ENCODE measurements around the gene ODC1. TPM values are rescaled to one million over a fixed set of nuclear protein-coding genes. Genes with fewer than 3 reads are reported as not detected.

The ODC1 gene
- total and polyA plus RNA-seq, 2 of the 4 experiments (the other 2 are of a cell fraction), result 117 to 204 TPM

GRCh38 chr2:10448576-10449485, 704 bp upstream of the ODC1 start:
- Histone ChIP-seq H3K4ac (ENCODE audit: low read depth, low read length) (peak overlapping the region; percentile 81), H4K20me1 (ENCODE audit: insufficient read depth, low read length) (peaks cover 19% of the 10 kb centered on the region), H3K4me1 (ENCODE audit: control insufficient read depth, insufficient read depth, low read length) (peaks cover 10% of the 10 kb centered on the region), H2AK9ac (replicated peaks; ENCODE audit: low read depth, low read length, poor library complexity) (peak overlapping the region; percentile 96), H3K9me3 (ENCODE audit: control insufficient read depth, insufficient read depth, low read length) (no peaks in the 10 kb centered on the region), H3K23ac (ENCODE audit: low read depth, low read length) (peak overlapping the region; percentile 93), H3K27ac (ENCODE audit: insufficient read depth, low read length) (peak overlapping the region; percentile 88), H2AK5ac (ENCODE audit: low read depth, low read length) (peak overlapping the region; percentile 79), H3K14ac (replicated peaks; ENCODE audit: low read depth, low read length) (peak overlapping the region; percentile 81), H3K36me3 (ENCODE audit: control insufficient read depth, insufficient read depth, low read length) (peaks cover 8% of the 10 kb centered on the region), H4K91ac (ENCODE audit: insufficient read depth, low read depth, low read length) (peak overlapping the region; percentile 90), H4K8ac (ENCODE audit: low read depth in 2 of 2, low read length in 2 of 2) (peak overlapping the region; percentile 95 to 97), H3K18ac (ENCODE audit: low read depth, low read length) (peak overlapping the region; percentile 70; the same call in 1 of the 2 replicates), H3K27me3 (ENCODE audit: control insufficient read depth, insufficient read depth, low read length) (no peaks in the 10 kb centered on the region), H3K4me3 (ENCODE audit: insufficient read depth, low read depth, low read length) (peak overlapping the region; percentile 92), H2BK15ac (ENCODE audit: low read depth, low read length) (peak overlapping the region; percentile 51; the same call in 1 of the 3 replicates), H3K4me2 (ENCODE audit: low read depth, low read length) (peak overlapping the region; percentile 95), H2AFZ (replicated peaks; ENCODE audit: low read length, poor library complexity) (peak overlapping the region; percentile 98), H2BK20ac (ENCODE audit: low read depth, low read length) (no peak overlapping the region), H3K56ac (ENCODE audit: extremely low read depth, insufficient read depth, low read length) (peak overlapping the region; percentile 83), H3K9me1 (ENCODE audit: insufficient read depth, low read length) (peaks cover 10% of the 10 kb centered on the region), H3K9ac (ENCODE audit: low read depth, low read length) (peak overlapping the region; percentile 82), H3K79me1 (ENCODE audit: low read depth in 1 of 2, low read length in 2 of 2) (peaks cover 10 to 42% of the 10 kb centered on the region in 2 experiments; a peak in 3 of 4 replicates), H4K5ac (ENCODE audit: low read depth, low read length) (peak overlapping the region; percentile 84), H2BK120ac (ENCODE audit: low read depth, low read length) (peak overlapping the region; percentile 69), H2BK5ac (ENCODE audit: low read depth, low read length, poor library complexity, severe bottlenecking) (peak overlapping the region; percentile 81)
- in situ Hi-C loops (cut with MboI; ENCODE audit: low sequenced_read_pairs), result no loop called here
- intact Hi-C loops (cut with micrococcal nuclease), result no loop called here
- CTCF ChIA-PET, result interaction anchor here (0.7 to 1.2 kb wide), 3 partner anchors 14 to 219 kb away, joined by 3 to 4 read pairs (median 3); no protein-coding TSS in a partner anchor
- BruUV-seq (replicated peaks), result no TSS peak
- peak; percentile 25 for TF ChIP-seq CTCF (conservative IDR thresholded peaks at IDR 0.05; ENCODE audit: low read depth, low read length)
- TF ChIP-seq USF2 (IDR thresholded peaks at IDR 0.05; ENCODE audit: low read depth, low read length), result peak; percentile 84
- TF ChIP-seq MAFK (IDR thresholded peaks at IDR 0.05; ENCODE audit: low read depth, low read length), result no peak
- peak; percentile 31 for TF ChIP-seq RAD21 (IDR thresholded peaks at IDR 0.05; ENCODE audit: low read length)
- TF ChIP-seq BHLHE40 (IDR thresholded peaks at IDR 0.05; ENCODE audit: low read depth, low read length), result no peak
- TF ChIP-seq POLR2A (IDR thresholded peaks at IDR 0.05; ENCODE audit: low read depth, low read length), result no peak; the same call in 1 of the 2 replicates
- TF ChIP-seq FOS (IDR thresholded peaks at IDR 0.05; ENCODE audit: low read depth, low read length), result no peak
- no peak for TF ChIP-seq NFE2L2 (IDR thresholded peaks at IDR 0.05; ENCODE audit: low read depth, low read length)
- no peak for TF ChIP-seq CEBPB (IDR thresholded peaks at IDR 0.05; ENCODE audit: low read depth, low read length)
- no peak for TF ChIP-seq CHD1 (IDR thresholded peaks at IDR 0.05; ENCODE audit: low read depth, low read length)
- TF ChIP-seq MXI1 (IDR thresholded peaks at IDR 0.05; ENCODE audit: borderline replicate concordance, low read depth, low read length), result peak; percentile 90; the same call in 1 of the 2 replicates
- no peak for TF ChIP-seq SMC3 (IDR thresholded peaks at IDR 0.05; ENCODE audit: low read depth, low read length)
- WGBS, 2 experiments (ENCODE audit: extremely low coverage in 2 of 2, insufficient read length in 1 of 2), result 0% methylated on average over 11 of the region's 73 CpGs; no CpG with 5 or more reads in 1 of the 2 experiments
- dilution Hi-C loops (cut with HindIII; ENCODE audit: low sequenced_read_pairs, unreplicated experiment), result no loop called here
- POLR2A ChIA-PET (ENCODE audit: unreplicated experiment), result no interaction called here
- ATAC-seq (ENCODE audit: low read depth) (peak; percentile 0; the same call in 1 of the 2 replicates), DNase-seq (peak; percentile 87)

All from IMR-90 (cell line).